ENCODE data around the gene ABHD2. TPM values are rescaled to one million over a fixed set of nuclear protein-coding genes. Genes with fewer than 3 reads are reported as not detected.
"Not testable (repeated sequence)": the region's sequence is repeated elsewhere in the genome, so short reads cannot be mapped to it uniquely, and the experiment has no call there.

Gene ABHD2
- total RNA-seq, 2 experiments from 2014 or later, result 36.0 to 39.2 TPM

DNA sequence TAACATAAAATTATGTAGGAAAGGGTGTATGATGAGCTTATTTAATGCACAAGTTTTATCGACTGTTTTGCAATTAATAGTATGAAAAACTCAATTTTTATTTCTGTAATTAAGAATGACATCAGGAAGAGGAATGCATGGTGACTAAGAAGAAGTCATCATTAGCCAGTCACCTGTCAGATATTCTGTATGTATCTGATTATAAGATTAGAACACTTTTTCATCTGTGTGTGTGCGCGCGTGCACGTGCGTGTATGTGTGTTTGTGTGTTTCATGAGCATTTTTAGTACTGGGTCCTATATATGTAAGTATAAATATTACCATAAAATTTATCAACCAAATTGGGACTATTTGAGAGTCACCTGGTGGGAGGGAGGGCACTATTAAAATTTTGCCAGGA, 5.0 kb upstream of the ABHD2 start:
- Mint-ChIP-seq H3K4me1 (ENCODE audit: low read depth) (no peaks in the 10 kb centered on the region), H3K9me3 (no peaks in the 10 kb centered on the region), H3K36me3 (ENCODE audit: low read depth) (no peaks in the 10 kb centered on the region), H3K4me3 (no peak overlapping the region), H3K27me3 (no peaks in the 10 kb centered on the region), H3K27ac (no peak overlapping the region)
- Histone ChIP-seq H3K9me3 (ENCODE audit: control insufficient read depth in 1 of 2, insufficient read depth in 1 of 2, low read length in 2 of 2) (no peaks in the 10 kb centered on the region), H3K4me3 (ENCODE audit: low read length) (no peak overlapping the region), H3K4me1 (ENCODE audit: insufficient read depth, low read length) (peaks cover 9% of the 10 kb centered on the region), H3K27me3 (ENCODE audit: control insufficient read depth in 1 of 2, insufficient read depth in 2 of 2, low read length in 2 of 2) (no peaks in the 10 kb centered on the region), H3K36me3 (ENCODE audit: insufficient read depth, low read length) (no peaks in the 10 kb centered on the region), H3K27ac (ENCODE audit: low read depth in 1 of 2, low read length in 2 of 2) (no peak overlapping the region)
- no peak for ATAC-seq (ENCODE audit: poor library complexity)
- CTCF ChIA-PET, result no interaction called here
- TF ChIP-seq CTCF (IDR thresholded peaks at IDR 0.05), result no peak
- no peak for DNase-seq
- intact Hi-C loops (cut with DNase I, micrococcal nuclease), result loop anchor here in 1 of 2 experiments (10.0 kb wide), 1 partner anchor 538 kb away; the partner anchor contains the start of gene DET1
- POLR2A ChIA-PET, result no interaction called here

- no peaks in the 10 kb centered on the region for H3K9me3 Mint-ChIP-seq
Measured at GRCh38 chr15:89085289-89085926, 2.8 kb upstream of the ABHD2 start.

GRCh38 chr15:89085933-89086332, 2.3 kb upstream of the ABHD2 start:
- H3K4me1 ChIP-seq (ENCODE audit: insufficient read depth, low read length), result peaks cover 30% of the 10 kb centered on the region
- H3K9me3 Mint-ChIP-seq; H3K4me3 ChIP-seq (ENCODE audit: low read length); H3K9me3 ChIP-seq (ENCODE audit: control insufficient read depth in 1 of 2, insufficient read depth in 1 of 2, low read length in 2 of 2); H3K4me3 Mint-ChIP-seq; ATAC-seq (ENCODE audit: poor library complexity); H3K27ac ChIP-seq (ENCODE audit: low read depth in 1 of 2, low read length in 2 of 2); H3K27ac Mint-ChIP-seq; H3K36me3 ChIP-seq (ENCODE audit: insufficient read depth, low read length); CTCF ChIA-PET; H3K27me3 Mint-ChIP-seq; H3K36me3 Mint-ChIP-seq (ENCODE audit: low read depth); H3K27me3 ChIP-seq (ENCODE audit: control insufficient read depth in 1 of 2, insufficient read depth in 2 of 2, low read length in 2 of 2); DNase-seq; POLR2A ChIA-PET: not testable (repeated sequence)
- intact Hi-C loops (cut with DNase I, micrococcal nuclease), result loop anchor here in 1 of 2 experiments (2.0 to 10.0 kb wide), 6 partner anchors 155 to 619 kb away; partner anchors contain the start of genes AEN, DET1, MRPL46 and MRPS11
- H3K4me1 Mint-ChIP-seq (ENCODE audit: low read depth), result peaks cover 18% of the 10 kb centered on the region

More at GRCh38 chr15:89085289-89085926, 2.8 kb upstream of the ABHD2 start:
- Mint-ChIP-seq H3K4me3 (no peak overlapping the region), H3K36me3 (ENCODE audit: low read depth) (no peaks in the 10 kb centered on the region), H3K4me1 (ENCODE audit: low read depth) (peaks cover 13% of the 10 kb centered on the region), H3K27me3 (no peaks in the 10 kb centered on the region), H3K27ac (no peak overlapping the region)
- Histone ChIP-seq H3K4me3 (ENCODE audit: low read length) (no peak overlapping the region), H3K36me3 (ENCODE audit: insufficient read depth, low read length) (no peaks in the 10 kb centered on the region), H3K4me1 (ENCODE audit: insufficient read depth, low read length) (peaks cover 25% of the 10 kb centered on the region), H3K27ac (ENCODE audit: low read depth in 1 of 2, low read length in 2 of 2) (no peak overlapping the region), H3K27me3 (ENCODE audit: control insufficient read depth in 1 of 2, insufficient read depth in 2 of 2, low read length in 2 of 2) (no peaks in the 10 kb centered on the region), H3K9me3 (ENCODE audit: control insufficient read depth in 1 of 2, insufficient read depth in 1 of 2, low read length in 2 of 2) (no peaks in the 10 kb centered on the region)
- ChIA-PET POLR2A (no interaction called here), CTCF (no interaction called here)
- TF ChIP-seq CTCF (IDR thresholded peaks at IDR 0.05), result no peak
- no peak for ATAC-seq (ENCODE audit: poor library complexity)
- intact Hi-C loops (cut with DNase I, micrococcal nuclease), result loop anchor here in 1 of 2 experiments (5.0 to 10.0 kb wide), 4 partner anchors 183 to 618 kb away; partner anchors contain the start of genes AEN, DET1, MRPL46 and MRPS11
- DNase-seq, result no peak

- H3K27me3 ChIP-seq (ENCODE audit: control insufficient read depth in 1 of 2, insufficient read depth in 2 of 2, low read length in 2 of 2); H3K9me3 ChIP-seq (ENCODE audit: control insufficient read depth in 1 of 2, insufficient read depth in 1 of 2, low read length in 2 of 2); DNase-seq; H3K27ac ChIP-seq (ENCODE audit: low read depth in 1 of 2, low read length in 2 of 2); POLR2A ChIA-PET; H3K4me3 Mint-ChIP-seq; ATAC-seq (ENCODE audit: poor library complexity); H3K9me3 Mint-ChIP-seq; H3K27me3 Mint-ChIP-seq; H3K36me3 Mint-ChIP-seq (ENCODE audit: low read depth); H3K27ac Mint-ChIP-seq; H3K36me3 ChIP-seq (ENCODE audit: insufficient read depth, low read length); H3K4me3 ChIP-seq (ENCODE audit: low read length): not testable (repeated sequence)
- H3K4me1 ChIP-seq (ENCODE audit: insufficient read depth, low read length), result peaks cover 30% of the 10 kb centered on the region
- intact Hi-C loops (cut with DNase I, micrococcal nuclease), result loop anchor here in 1 of 2 experiments (2.0 to 10.0 kb wide), 6 partner anchors 154 to 619 kb away; partner anchors contain the start of genes AEN, DET1, MRPL46 and MRPS11
- H3K4me1 Mint-ChIP-seq (ENCODE audit: low read depth), result peaks cover 22% of the 10 kb centered on the region
- CTCF ChIA-PET, result interaction anchor here (0.7 kb wide), 1 partner anchor 28 kb away, joined by 4 read pairs; no protein-coding TSS in a partner anchor
Measured at GRCh38 chr15:89086390-89086789, 1.9 kb upstream of the ABHD2 start.

All from CD4-positive, alpha-beta T cell (primary cell).